HCT116 (cell line): ENCODE measurements around the gene NR1D2.

Experiments used
- EGR1 ChIP-seq: IDR thresholded peaks from 2 replicates; pipeline ENCODE4 v1.6.1; 2012; ENCODE audit warnings: low read depth
- EZH2phosphoT487 ChIP-seq: fragments of 200-600 bp; IDR thresholded peaks from 2 replicates; pipeline ENCODE4 v1.6.1; 2018; ENCODE audit warnings: antibody characterized with exemption, borderline replicate concordance
- JUND ChIP-seq: IDR thresholded peaks from 2 replicates; pipeline ENCODE4 v1.6.1; 2012
- POLR2AphosphoS5 ChIP-seq: IDR thresholded peaks from 2 replicates; pipeline ENCODE4 v1.6.1; 2011; ENCODE audit warnings: mild to moderate bottlenecking, low read depth, low read length, moderate library complexity
- ZFX ChIP-seq: fragments of 450-650 bp; IDR thresholded peaks from 2 replicates; pipeline ENCODE4 v1.6.1; 2017
- ZNF274 ChIP-seq: fragments of 200-500 bp; sonication (Bioruptor generic); IDR thresholded peaks from 2 replicates; pipeline ENCODE4 v1.6.1; 2014; ENCODE audit warnings: mild to moderate bottlenecking, low read depth, low read length, inconsistent platforms
- TF ChIP-seq, protein P1 (sequence below): IDR thresholded peaks from 2 replicates; pipeline ENCODE4 v1.6.1; 2012; ENCODE audit warnings: low read depth
- TF ChIP-seq, protein P2 (sequence below), 3 experiments: fragments of 200-600 bp in 1 of 3; sonication (generic) in 1 of 3; IDR thresholded peaks in 2 of 3; conservative IDR thresholded peaks in 1 of 3; 2 replicates each; pipeline ENCODE4 v1.5.1; 2012 to 2017; ENCODE audit warnings: low read depth in 2 of 3, low read length in 2 of 3, antibody characterized with exemption in 1 of 3, borderline replicate concordance in 1 of 3, control low read depth in 1 of 3, mild to moderate bottlenecking in 1 of 3, mixed read lengths in 1 of 3, mixed run types in 1 of 3, moderate library complexity in 1 of 3; ENCODE audit not compliant: insufficient read depth in 1 of 3
- TF ChIP-seq, protein P3 (sequence below): IDR thresholded peaks from 2 replicates; pipeline ENCODE4 v1.6.1; 2012
- TF ChIP-seq, protein P4 (sequence below): IDR thresholded peaks from 2 replicates; pipeline ENCODE4 v1.6.1; 2012

DNA sequence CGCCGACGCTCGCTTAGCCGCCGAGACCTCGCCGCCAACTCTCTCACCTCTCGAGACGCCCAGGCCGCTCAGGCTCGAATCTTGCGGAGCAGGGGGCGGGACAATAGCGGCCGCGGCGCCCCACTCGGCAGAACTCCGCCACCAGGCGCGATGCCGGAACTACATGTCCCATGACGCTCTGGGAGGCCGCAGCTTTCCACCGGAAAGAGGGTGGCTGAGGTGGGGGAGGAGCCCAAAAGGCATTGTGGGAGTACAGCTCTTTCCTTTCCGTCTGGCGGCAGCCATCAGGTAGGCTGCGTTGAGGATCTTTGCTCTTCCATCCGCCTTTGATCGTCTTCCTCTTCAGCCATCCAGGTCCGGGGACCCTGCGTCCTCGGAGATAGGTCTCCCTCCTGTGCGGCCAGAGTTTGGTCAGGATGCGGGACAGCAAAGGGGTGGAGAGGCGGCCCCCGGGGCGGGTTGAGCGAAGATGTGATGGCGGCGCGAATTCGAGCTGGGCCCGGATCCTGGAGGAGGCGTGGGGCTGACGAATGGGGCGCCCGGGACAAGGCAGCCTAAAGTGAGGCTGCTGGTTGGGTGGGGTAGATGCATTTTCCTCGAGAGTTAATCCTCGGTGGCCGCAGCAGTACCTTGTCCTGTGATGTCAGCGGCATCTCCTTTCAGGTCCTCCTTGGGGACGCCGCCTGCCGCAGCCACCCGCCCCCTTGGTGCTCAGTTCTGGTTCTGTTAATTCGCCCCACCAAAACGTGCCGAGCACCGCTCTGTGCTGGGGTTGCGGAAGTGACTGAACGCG lies 28.0 kb upstream of the NR1D2 start, which contains the start of the genes NKIRAS1 and RPL15:
- TF ChIP-seq EGR1: peak; percentile 62; the same call in 1 of the 2 replicates
- TF ChIP-seq EZH2phosphoT487: no peak
- TF ChIP-seq, protein P1, sequence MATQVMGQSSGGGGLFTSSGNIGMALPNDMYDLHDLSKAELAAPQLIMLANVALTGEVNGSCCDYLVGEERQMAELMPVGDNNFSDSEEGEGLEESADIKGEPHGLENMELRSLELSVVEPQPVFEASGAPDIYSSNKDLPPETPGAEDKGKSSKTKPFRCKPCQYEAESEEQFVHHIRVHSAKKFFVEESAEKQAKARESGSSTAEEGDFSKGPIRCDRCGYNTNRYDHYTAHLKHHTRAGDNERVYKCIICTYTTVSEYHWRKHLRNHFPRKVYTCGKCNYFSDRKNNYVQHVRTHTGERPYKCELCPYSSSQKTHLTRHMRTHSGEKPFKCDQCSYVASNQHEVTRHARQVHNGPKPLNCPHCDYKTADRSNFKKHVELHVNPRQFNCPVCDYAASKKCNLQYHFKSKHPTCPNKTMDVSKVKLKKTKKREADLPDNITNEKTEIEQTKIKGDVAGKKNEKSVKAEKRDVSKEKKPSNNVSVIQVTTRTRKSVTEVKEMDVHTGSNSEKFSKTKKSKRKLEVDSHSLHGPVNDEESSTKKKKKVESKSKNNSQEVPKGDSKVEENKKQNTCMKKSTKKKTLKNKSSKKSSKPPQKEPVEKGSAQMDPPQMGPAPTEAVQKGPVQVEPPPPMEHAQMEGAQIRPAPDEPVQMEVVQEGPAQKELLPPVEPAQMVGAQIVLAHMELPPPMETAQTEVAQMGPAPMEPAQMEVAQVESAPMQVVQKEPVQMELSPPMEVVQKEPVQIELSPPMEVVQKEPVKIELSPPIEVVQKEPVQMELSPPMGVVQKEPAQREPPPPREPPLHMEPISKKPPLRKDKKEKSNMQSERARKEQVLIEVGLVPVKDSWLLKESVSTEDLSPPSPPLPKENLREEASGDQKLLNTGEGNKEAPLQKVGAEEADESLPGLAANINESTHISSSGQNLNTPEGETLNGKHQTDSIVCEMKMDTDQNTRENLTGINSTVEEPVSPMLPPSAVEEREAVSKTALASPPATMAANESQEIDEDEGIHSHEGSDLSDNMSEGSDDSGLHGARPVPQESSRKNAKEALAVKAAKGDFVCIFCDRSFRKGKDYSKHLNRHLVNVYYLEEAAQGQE: no peak
- no peak for TF ChIP-seq ZNF274
- TF ChIP-seq, protein P2, sequence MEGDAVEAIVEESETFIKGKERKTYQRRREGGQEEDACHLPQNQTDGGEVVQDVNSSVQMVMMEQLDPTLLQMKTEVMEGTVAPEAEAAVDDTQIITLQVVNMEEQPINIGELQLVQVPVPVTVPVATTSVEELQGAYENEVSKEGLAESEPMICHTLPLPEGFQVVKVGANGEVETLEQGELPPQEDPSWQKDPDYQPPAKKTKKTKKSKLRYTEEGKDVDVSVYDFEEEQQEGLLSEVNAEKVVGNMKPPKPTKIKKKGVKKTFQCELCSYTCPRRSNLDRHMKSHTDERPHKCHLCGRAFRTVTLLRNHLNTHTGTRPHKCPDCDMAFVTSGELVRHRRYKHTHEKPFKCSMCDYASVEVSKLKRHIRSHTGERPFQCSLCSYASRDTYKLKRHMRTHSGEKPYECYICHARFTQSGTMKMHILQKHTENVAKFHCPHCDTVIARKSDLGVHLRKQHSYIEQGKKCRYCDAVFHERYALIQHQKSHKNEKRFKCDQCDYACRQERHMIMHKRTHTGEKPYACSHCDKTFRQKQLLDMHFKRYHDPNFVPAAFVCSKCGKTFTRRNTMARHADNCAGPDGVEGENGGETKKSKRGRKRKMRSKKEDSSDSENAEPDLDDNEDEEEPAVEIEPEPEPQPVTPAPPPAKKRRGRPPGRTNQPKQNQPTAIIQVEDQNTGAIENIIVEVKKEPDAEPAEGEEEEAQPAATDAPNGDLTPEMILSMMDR (IDR thresholded peaks at IDR 0.05 in 2 of 3, conservative IDR thresholded peaks at IDR 0.05 in 1 of 3; ENCODE audit: borderline replicate concordance in 1 of 3, insufficient read depth in 1 of 3, low read depth in 2 of 3, low read length in 2 of 3): peak in 1 of 3 experiments; percentile 38; a peak in 2 of 6 replicates
- no peak for TF ChIP-seq JUND
- TF ChIP-seq POLR2AphosphoS5: peak; percentile 99
- TF ChIP-seq, protein P3, sequence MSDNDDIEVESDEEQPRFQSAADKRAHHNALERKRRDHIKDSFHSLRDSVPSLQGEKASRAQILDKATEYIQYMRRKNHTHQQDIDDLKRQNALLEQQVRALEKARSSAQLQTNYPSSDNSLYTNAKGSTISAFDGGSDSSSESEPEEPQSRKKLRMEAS: peak; percentile 94
- TF ChIP-seq, protein P4, sequence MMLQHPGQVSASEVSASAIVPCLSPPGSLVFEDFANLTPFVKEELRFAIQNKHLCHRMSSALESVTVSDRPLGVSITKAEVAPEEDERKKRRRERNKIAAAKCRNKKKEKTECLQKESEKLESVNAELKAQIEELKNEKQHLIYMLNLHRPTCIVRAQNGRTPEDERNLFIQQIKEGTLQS: no peak
- TF ChIP-seq ZFX: peak; percentile 61
